ENCODE results near the gene TMEM263. TPM values are rescaled to one million over a fixed set of nuclear protein-coding genes. Genes with fewer than 3 reads are reported as not detected.
"Not testable (repeated sequence)": the region's sequence is repeated elsewhere in the genome, so short reads cannot be mapped to it uniquely, and the experiment has no call there.

Gene TMEM263
- total and polyA plus RNA-seq, 2 experiments from 2014 or later: 7.1 to 10.4 TPM

- H3K36me3 ChIP-seq (ENCODE audit: insufficient read depth); H3K4me1 Mint-ChIP-seq; H3K4me3 ChIP-seq; H3K79me2 ChIP-seq (replicated peaks; ENCODE audit: insufficient read depth); H3K36me3 Mint-ChIP-seq (ENCODE audit: low read depth); H3K4me2 ChIP-seq; H3K27me3 ChIP-seq (ENCODE audit: insufficient read depth); H3K27ac Mint-ChIP-seq; DNase-seq (ENCODE audit: low spot score); ATAC-seq; H3K9me3 Mint-ChIP-seq; H3K9me2 ChIP-seq (ENCODE audit: insufficient read depth); H3K4me3 Mint-ChIP-seq; H4K20me1 ChIP-seq (replicated peaks; ENCODE audit: insufficient read depth); H3K27ac ChIP-seq (ENCODE audit: low read depth); H3K4me1 ChIP-seq (ENCODE audit: insufficient read depth); H3K27me3 Mint-ChIP-seq (ENCODE audit: insufficient read depth, low read depth, poor library complexity); H2AFZ ChIP-seq; H3F3A ChIP-seq (replicated peaks; ENCODE audit: low read depth): not testable (repeated sequence)
Observed at GRCh38 chr12:107002665-107003064, 47.0 kb downstream of the TMEM263 start.

GRCh38 chr12:107007411-107007810, 51.7 kb downstream of the TMEM263 start:
- Mint-ChIP-seq H3K36me3 (ENCODE audit: low read depth) (peaks cover 5% of the 10 kb centered on the region; the same call in 2 of the 3 replicates), H3K27ac (no peak overlapping the region), H3K4me3 (no peak overlapping the region), H3K4me1 (no peaks in the 10 kb centered on the region), H3K9me3 (no peaks in the 10 kb centered on the region), H3K27me3 (ENCODE audit: insufficient read depth, low read depth, poor library complexity) (no peaks in the 10 kb centered on the region)
- peaks cover 3% of the 10 kb centered on the region; the same call in 1 of the 2 replicates for H4K20me1 ChIP-seq (replicated peaks; ENCODE audit: insufficient read depth)
- DNase-seq (ENCODE audit: low spot score) (no peak), ATAC-seq (no peak)
- 0 out of 2 replicates have a peak, but pooled peaks cover 4% of the 10 kb centered on the region for H3K36me3 ChIP-seq (ENCODE audit: insufficient read depth)
- H3F3A ChIP-seq (replicated peaks; ENCODE audit: low read depth): no peaks in the 10 kb centered on the region
- no peaks in the 10 kb centered on the region for H3K79me2 ChIP-seq (replicated peaks; ENCODE audit: insufficient read depth)
- no peak overlapping the region for H2AFZ ChIP-seq
- H3K4me3 ChIP-seq: no peak overlapping the region
- H3K27me3 ChIP-seq (ENCODE audit: insufficient read depth): no peaks in the 10 kb centered on the region
- no peaks in the 10 kb centered on the region for H3K9me2 ChIP-seq (ENCODE audit: insufficient read depth)
- H3K4me1 ChIP-seq (ENCODE audit: insufficient read depth): no peaks in the 10 kb centered on the region
- H3K27ac ChIP-seq (ENCODE audit: low read depth): no peak overlapping the region
- no peak overlapping the region for H3K4me2 ChIP-seq
- TF ChIP-seq ZNF331 (CRISPR knock-in tag; IDR thresholded peaks at IDR 0.05; ENCODE audit: low read depth) (no peak), STAT1 (IDR thresholded peaks at IDR 0.05; ENCODE audit: unreplicated experiment) (no peak), CTCF (conservative IDR thresholded peaks at IDR 0.05; ENCODE audit: low read depth in 2 of 2) (no peak), POLR2AphosphoS5 (IDR thresholded peaks at IDR 0.05; ENCODE audit: low read depth) (no peak), EZH2 (IDR thresholded peaks at IDR 0.05; ENCODE audit: low read depth, unreplicated experiment) (no peak), CREB1 (CRISPR knock-in tag; IDR thresholded peaks at IDR 0.05; ENCODE audit: low read depth) (no peak), REST (IDR thresholded peaks at IDR 0.05; ENCODE audit: unreplicated experiment) (no peak), ETS1 (IDR thresholded peaks at IDR 0.05) (no peak), JUNB (IDR thresholded peaks at IDR 0.05; ENCODE audit: unreplicated experiment) (no peak), ZNF462 (CRISPR knock-in tag; IDR thresholded peaks at IDR 0.05) (no peak)

Measured in GM23338 (cell line).